HuH-7 (cell line): ENCODE measurements around the gene IFNA4.
A peak's percentile ranks its signal among the peaks of the same experiment; 100 is the strongest.

Source experiments
- DNase-seq: peaks from one replicate; pipeline ENCODE4 v3.0.0; 2011; ENCODE audit warnings: low spot score

The IFNA4 gene

DNA sequence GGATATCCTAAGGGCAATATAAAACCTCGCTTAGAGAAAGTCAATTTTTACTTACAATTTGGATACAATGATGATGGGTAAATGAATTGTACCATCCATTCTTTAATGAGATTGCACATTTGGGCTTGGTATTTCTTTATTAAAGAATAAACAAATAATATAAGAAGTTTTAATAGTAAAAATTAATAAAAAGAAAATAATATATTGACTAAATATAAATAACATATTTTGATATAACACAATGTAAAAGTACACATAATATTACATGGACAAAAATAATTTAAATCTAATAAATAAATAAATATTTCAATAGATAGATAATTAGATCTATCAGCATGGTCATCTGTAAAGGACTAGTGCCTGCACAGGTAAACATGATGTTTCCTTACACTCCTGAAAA, 21.9 kb downstream of the IFNA4 start:
- no peak for DNase-seq

DNA sequence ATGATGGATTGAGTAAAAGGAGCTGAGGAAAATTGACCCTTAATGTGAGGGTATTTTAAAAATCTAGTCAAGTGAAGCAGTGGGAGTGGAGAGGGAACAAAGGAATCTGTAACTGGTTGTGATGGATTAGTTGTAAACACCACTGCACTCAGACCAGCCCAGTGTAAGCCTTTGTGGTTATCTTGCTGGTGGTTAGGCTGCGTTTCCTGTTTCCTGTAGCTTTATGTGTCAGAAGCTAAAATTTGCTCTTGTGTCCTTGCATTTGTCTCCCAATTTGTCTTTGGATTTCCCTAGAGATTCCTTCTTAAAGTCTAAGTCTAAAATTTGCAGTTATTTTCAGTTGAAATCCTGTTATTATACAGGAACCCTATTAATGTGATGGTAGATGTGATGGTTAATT, 27.2 kb downstream of the IFNA4 start:
- no peak for DNase-seq

DNA sequence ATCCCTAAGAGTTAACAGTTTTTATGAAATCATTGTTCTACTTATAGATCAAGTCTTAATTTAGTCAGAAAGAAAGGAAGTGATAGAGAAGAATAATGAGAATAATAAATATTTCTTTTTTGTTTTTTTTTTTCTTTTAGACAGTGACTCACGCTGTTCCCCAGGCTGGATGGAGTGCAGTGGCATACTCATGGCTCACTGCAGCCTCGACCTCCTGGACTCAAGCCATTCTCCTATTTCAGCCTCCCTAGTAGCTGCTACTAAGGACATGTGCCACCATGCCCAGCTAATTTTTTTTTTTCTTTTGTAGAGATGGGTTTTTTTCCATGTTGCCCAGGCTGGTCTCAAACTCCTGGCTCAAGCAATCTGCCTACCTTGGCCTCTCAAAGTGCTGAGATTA, 31.9 kb downstream of the IFNA4 start:
- DNase-seq = no peak

DNA sequence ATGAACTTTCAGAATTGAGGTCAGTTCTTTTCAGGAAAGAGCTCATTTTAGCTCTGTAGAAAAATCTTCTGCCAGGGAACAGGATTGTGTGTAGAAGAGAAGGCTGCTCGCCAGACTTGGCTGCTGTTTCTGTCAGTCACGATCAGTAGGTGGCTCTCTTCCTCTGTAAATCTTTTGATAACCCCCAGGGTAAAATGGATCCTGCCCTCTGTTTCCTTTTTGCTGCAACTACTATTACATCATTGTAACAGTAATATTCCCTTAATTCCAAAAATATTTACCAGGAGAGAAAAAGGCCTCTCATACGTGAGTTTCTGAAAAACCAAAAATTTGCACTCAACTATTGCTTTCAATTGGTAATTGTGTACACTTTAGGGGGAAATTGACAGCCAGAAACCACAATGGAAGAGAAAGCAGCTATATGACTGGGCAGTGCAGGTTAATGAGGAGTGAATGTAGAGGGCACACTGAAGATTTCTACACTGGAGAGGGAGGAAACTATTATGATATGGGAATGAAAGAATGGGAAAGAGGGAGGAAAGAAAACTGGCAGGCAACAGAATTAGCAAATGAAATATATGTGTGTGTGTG, 33.3 kb downstream of the IFNA4 start:
- DNase-seq = peak; percentile 4

DNA sequence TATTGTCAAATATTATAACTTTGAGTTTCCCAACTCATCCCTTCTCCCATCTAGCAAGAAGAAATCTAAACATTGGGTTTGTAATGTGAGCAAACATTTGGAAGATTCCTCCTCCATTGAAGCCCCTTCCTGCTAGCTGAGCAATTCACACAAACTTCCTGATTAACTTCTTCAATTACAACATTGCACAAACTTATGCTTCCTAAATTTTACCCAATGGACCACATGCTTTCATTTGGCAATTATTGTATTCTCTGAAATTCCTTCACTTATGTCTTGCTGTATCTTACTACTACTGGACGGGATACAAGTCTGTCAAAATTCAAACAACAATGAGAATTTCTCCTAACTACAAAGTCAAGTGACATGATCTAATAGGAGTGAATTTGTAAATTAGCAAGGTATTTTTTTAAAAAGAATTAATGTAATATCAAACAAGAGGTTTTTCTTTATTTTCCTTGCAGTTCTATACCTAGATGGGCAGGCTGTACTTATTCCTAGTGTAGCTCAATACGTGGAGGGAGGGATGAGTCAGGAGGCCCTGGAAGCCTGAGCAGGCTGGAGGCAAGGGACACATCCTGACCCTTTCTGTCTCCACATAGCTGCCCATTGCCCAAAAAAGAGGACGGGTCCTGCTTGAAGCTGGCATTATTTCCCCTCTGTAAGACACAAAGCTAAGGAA, 33.9 kb downstream of the IFNA4 start:
- no peak for DNase-seq

DNA sequence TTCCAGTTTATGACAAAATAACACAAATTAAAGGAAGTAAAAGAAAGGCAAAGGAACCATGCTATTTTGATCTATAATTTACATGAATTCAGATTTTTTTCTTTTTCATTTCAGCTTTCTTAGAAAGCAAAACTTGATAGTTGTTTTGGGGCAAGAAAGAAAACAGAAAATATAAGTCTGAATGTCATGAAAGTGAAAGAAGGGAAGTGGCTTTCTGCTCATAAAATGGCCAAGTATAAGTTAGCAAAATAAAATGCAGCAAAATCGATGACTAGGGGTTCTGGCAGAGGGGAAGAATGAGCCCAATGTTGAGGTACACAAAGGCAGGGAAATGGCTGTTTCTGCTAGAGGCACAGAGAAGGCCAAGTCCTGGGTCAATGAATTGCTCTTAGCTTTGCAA, 42.8 kb downstream of the IFNA4 start:
- no peak for DNase-seq

DNA sequence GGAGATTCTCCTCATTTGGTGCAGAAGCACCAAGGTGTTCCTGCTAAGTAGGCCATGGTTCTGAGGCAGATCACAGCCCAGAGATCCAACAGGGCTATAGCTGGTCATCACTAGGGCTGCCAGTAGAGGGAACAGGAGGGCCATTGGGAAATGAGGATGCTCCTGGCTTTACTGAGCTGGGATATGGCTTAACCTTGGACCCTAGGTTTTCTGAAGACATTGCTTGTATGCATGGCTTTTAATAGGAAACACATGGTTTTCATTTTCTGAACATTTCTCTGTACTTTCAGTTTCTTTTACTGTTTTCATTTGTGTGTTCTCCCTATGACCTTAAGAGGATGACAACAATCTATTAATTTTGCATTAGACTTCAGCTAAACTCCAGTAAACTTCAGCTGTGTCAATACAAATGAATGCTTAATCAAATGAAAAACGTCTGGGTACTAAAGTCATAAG, 45.9 kb downstream of the IFNA4 start, which contains the start of gene IFNW1:
Gene IFNW1 (minus strand): TSS at position 406 of the 456 bp plus-strand sequence. CDS start 262 bp downstream, at position 144.
- DNase-seq = no peak

DNA sequence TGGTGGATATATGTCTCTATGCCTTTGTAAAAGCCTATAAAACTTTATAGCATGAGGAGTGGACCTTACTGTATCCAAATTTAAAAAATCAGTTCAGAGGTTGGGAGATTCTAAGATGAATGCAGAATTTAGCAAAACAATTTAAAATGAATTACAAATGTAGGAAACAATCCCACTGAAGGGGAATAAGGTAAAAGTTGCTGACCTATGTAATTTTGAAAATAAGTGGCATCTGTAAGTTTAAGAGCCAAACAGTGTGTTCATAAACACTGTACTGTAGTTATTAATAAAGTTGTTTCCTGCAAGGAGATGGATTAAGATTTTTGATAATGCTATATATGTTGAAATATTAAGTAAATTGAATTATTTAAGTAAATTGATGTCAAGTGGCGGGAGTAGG, 50.4 kb downstream of the IFNA4 start:
- DNase-seq = no peak
